A549 (cell line): ENCODE measurements around the gene PFN1.

Source experiments
- CTCF ChIP-seq: fragments of >200 bp; sonication (Bioruptor Twin); formaldehyde crosslinking; IDR thresholded peaks from 3 replicates; pipeline ENCODE4 v1.5.1; 2016
- EHMT2 ChIP-seq: fragments of 200-600 bp; sonication (generic); IDR thresholded peaks from 2 replicates; pipeline ENCODE4 v1.6.1; 2016; ENCODE audit warnings: antibody characterized with exemption, low read depth, mild to moderate bottlenecking, moderate library complexity
- ELK1 ChIP-seq: fragments of 150-350 bp; IDR thresholded peaks from 2 replicates; pipeline ENCODE4 v1.6.1; 2014; ENCODE audit warnings: low read depth, mild to moderate bottlenecking, low read length
- EP300 ChIP-seq, 2 experiments: fragments of >200 bp; sonication (Bioruptor Twin); formaldehyde crosslinking; IDR thresholded peaks; 2 replicates in 1 of 2; 3 replicates in 1 of 2; pipeline ENCODE4 v1.6.1; 2016 to 2017
- FOSL2 ChIP-seq, 2 experiments: fragments of 450-650 bp in 1 of 2; fragments of >200 bp in 1 of 2; sonication (Bioruptor Twin) in 1 of 2; formaldehyde crosslinking; IDR thresholded peaks; 2 replicates each; pipeline versions ENCODE4 v1.5.0 to v1.6.1; 2016 to 2020; ENCODE audit warnings: mild to moderate bottlenecking in 1 of 2, moderate library complexity in 1 of 2
- HEYL ChIP-seq: fragments of 250-450 bp; sonication (Bioruptor Pico); IDR thresholded peaks from 2 replicates; pipeline ENCODE4 v1.8.0; 2021; ENCODE audit warnings: mild to moderate bottlenecking, moderate library complexity
- HOXA7 ChIP-seq: fragments of 250-450 bp; sonication (Bioruptor Pico); IDR thresholded peaks from 2 replicates; pipeline ENCODE4 v1.5.0; 2020; ENCODE audit warnings: mild to moderate bottlenecking, moderate library complexity
- HOXB5 ChIP-seq: fragments of 250-450 bp; sonication (Bioruptor Pico); IDR thresholded peaks from 2 replicates; pipeline ENCODE4 v1.5.0; 2020; ENCODE audit warnings: mild to moderate bottlenecking, moderate library complexity
- MAX ChIP-seq: IDR thresholded peaks from 2 replicates; pipeline ENCODE4 v1.6.1; 2012
- PHF8 ChIP-seq: fragments of 200-600 bp; sonication (generic); IDR thresholded peaks from 2 replicates; pipeline ENCODE4 v1.6.1; 2016; ENCODE audit warnings: low read depth, mild to moderate bottlenecking, antibody characterized with exemption, moderate library complexity, borderline replicate concordance
- POLR2A ChIP-seq: IDR thresholded peaks from 2 replicates; pipeline ENCODE4 v1.6.1; 2012; ENCODE audit warnings: mild to moderate bottlenecking, low read length
- RAD21 ChIP-seq, 2 experiments: fragments of >200 bp in 1 of 2; sonication (Bioruptor Twin) in 1 of 2; formaldehyde crosslinking in 1 of 2; IDR thresholded peaks in 1 of 2; conservative IDR thresholded peaks in 1 of 2; 2 replicates in 1 of 2; 3 replicates in 1 of 2; pipeline ENCODE4 v1.6.1; 2012 to 2018; ENCODE audit warnings: inconsistent platforms in 1 of 2
- REST ChIP-seq: fragments of 200-600 bp; sonication (generic); IDR thresholded peaks from 2 replicates; pipeline ENCODE4 v1.6.1; 2016; ENCODE audit warnings: antibody characterized with exemption, mild to moderate bottlenecking, moderate library complexity

GRCh38 chr17:4935650-4936049 is 12.7 kb downstream of the PFN1 start:
- TF ChIP-seq CTCF (no peak), ELK1 (no peak), EP300 (IDR thresholded peaks at IDR 0.05) (no peak), HOXB5 (CRISPR knock-in tag) (no peak), HOXA7 (CRISPR knock-in tag) (no peak), FOSL2 (IDR thresholded peaks at IDR 0.05) (no peak), FOSL2 (CRISPR knock-in tag; IDR thresholded peaks at IDR 0.05) (no peak), MAX (no peak), POLR2A (no peak), REST (no peak), HEYL (CRISPR knock-in tag) (no peak), PHF8 (no peak), RAD21 (conservative IDR thresholded peaks at IDR 0.05 in 1 of 2, IDR thresholded peaks at IDR 0.05 in 1 of 2) (no peak), EHMT2 (no peak)
